Uterus (tissue), 4 donors: ENCODE measurements around the gene ATF2. TPM values are rescaled to one million over a fixed set of nuclear protein-coding genes. Genes with fewer than 3 reads are reported as not detected.

ENCODE experiments used
- DNase-seq, 2 donors: peaks; one replicate each; pipeline ENCODE4 v3.0.0-alpha.2; 2019 to 2020
- H3K27ac ChIP-seq, 2 donors: fragments of 200-600 bp; sonication (generic); 1 replicate in 1 of 2; 2 replicates in 1 of 2; pipeline ENCODE4 v1.5.1; 2016 to 2018
- H3K27me3 ChIP-seq, 2 donors: fragments of 200-600 bp; sonication (generic); one replicate each; pipeline ENCODE4 v1.5.1; 2018 to 2019; ENCODE audit warnings: control low read depth in 1 of 2
- H3K36me3 ChIP-seq, 2 donors: fragments of 200-600 bp; sonication (generic); one replicate each; pipeline ENCODE4 v1.5.1; 2019; ENCODE audit warnings: control low read depth in 1 of 2
- H3K4me1 ChIP-seq, 2 donors: fragments of 200-600 bp; sonication (generic); one replicate each; pipeline ENCODE4 v1.5.1; 2018 to 2019; ENCODE audit warnings: control low read depth in 1 of 2
- H3K4me3 ChIP-seq, 2 donors: fragments of 200-600 bp; sonication (generic); 1 replicate in 1 of 2; 2 replicates in 1 of 2; pipeline ENCODE4 v1.5.1; 2018 to 2019; ENCODE audit warnings: mild to moderate bottlenecking in 1 of 2
- H3K9me3 ChIP-seq, 2 donors: fragments of 200-600 bp; sonication (generic); one replicate each; pipeline ENCODE4 v1.5.1; 2019; ENCODE audit warnings: control low read depth in 1 of 2
- CTCF ChIP-seq, 4 experiments: fragments of 200-600 bp in 2 of 4; fragments of 450-650 bp in 2 of 4; sonication (generic) in 2 of 4; IDR thresholded peaks; one replicate each; pipeline ENCODE4 v1.5.1; 2016 to 2019; ENCODE audit warnings: antibody characterized with exemption in 4 of 4, mild to moderate bottlenecking in 2 of 4, moderate library complexity in 1 of 4
- POLR2A ChIP-seq, 2 donors: fragments of 450-650 bp; IDR thresholded peaks; one replicate each; pipeline ENCODE4 v1.6.1; 2016; ENCODE audit warnings: antibody characterized with exemption in 2 of 2, mild to moderate bottlenecking in 1 of 2, moderate library complexity in 1 of 2
- intact Hi-C: fragments of 100-400 bp; cut with DNase I; formaldehyde crosslinking; loops from one replicate; pipeline ENCODE4 v1.15.1; 2023; ENCODE audit warnings: low total_unique reads
- total RNA-seq, 4 donors: library from RNA; depleted of rRNA in 3 of 4; stranded (reverse); fragments of >200 nt in 3 of 4; gene quantifications; one replicate each; pipeline versions ENCODE4 v1.1.0 to v1.2.4, GENCODE V29; 2014 to 2023
- donor health status: DM: yes; HTN: yes; CAD: no.

The ATF2 gene
- total RNA-seq, 4 donors from 2014 or later = 52.3 to 102 (median 79.2) TPM

GRCh38 chr2:175074478-175074877 lies 93.5 kb downstream of the ATF2 start:
- no peak for DNase-seq
- no peaks in the 10 kb centered on the region for H3K27me3 ChIP-seq
- H3K27ac ChIP-seq = no peak overlapping the region
- no peak for TF ChIP-seq CTCF (IDR thresholded peaks at IDR 0.05)
- TF ChIP-seq POLR2A (IDR thresholded peaks at IDR 0.05) = no peak
- intact Hi-C loops = no loop called here
- no peak overlapping the region for H3K4me3 ChIP-seq
- H3K36me3 ChIP-seq = no peaks in the 10 kb centered on the region
- no peaks in the 10 kb centered on the region for H3K4me1 ChIP-seq
- H3K9me3 ChIP-seq = no peaks in the 10 kb centered on the region

GRCh38 chr2:175068534-175068933 lies 99.5 kb downstream of the ATF2 start:
- no peaks in the 10 kb centered on the region for H3K27me3 ChIP-seq

GRCh38 chr2:175066411-175066810 lies 101.6 kb downstream of the ATF2 start:
- intact Hi-C loops = no loop called here
- H3K27ac ChIP-seq = no peak overlapping the region
- no peaks in the 10 kb centered on the region for H3K9me3 ChIP-seq
- no peaks in the 10 kb centered on the region for H3K4me1 ChIP-seq
- no peak for DNase-seq
- TF ChIP-seq POLR2A (IDR thresholded peaks at IDR 0.05) (no peak), CTCF (IDR thresholded peaks at IDR 0.05) (no peak)
- no peak overlapping the region for H3K4me3 ChIP-seq
- H3K27me3 ChIP-seq = no peaks in the 10 kb centered on the region
- H3K36me3 ChIP-seq = no peaks in the 10 kb centered on the region

More at GRCh38 chr2:175068534-175068933, 99.5 kb downstream of the ATF2 start:
- no peaks in the 10 kb centered on the region for H3K36me3 ChIP-seq
- DNase-seq = no peak
- TF ChIP-seq POLR2A (IDR thresholded peaks at IDR 0.05) = no peak
- TF ChIP-seq CTCF (IDR thresholded peaks at IDR 0.05) = no peak
- H3K27ac ChIP-seq = no peak overlapping the region
- intact Hi-C loops = no loop called here
- H3K4me1 ChIP-seq = no peaks in the 10 kb centered on the region
- no peaks in the 10 kb centered on the region for H3K9me3 ChIP-seq
- no peak overlapping the region for H3K4me3 ChIP-seq

GRCh38 chr2:175064797-175065196 lies 103.2 kb downstream of the ATF2 start:
- no peaks in the 10 kb centered on the region for H3K4me1 ChIP-seq
- intact Hi-C loops = no loop called here

DNA sequence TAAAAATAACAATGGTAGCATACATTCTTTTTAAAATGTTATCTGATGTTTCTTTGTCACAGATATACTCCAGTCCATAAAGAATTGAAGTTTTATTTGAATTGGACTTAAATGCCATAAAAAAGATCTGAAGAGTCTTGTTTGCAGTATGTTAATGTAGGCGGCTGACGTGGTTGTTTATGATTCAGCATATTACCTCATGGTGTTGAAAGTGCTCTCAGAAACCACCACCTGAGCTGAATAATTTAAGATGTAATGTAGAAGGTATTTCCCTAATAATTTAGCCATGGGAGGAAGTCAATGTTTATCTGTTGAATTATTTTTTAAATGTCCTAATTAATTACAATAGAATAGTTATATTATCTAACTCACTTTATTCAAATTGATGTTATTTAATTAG lies 104.3 kb downstream of the ATF2 start:
- no peaks in the 10 kb centered on the region for H3K36me3 ChIP-seq
- intact Hi-C loops = no loop called here

More at GRCh38 chr2:175064797-175065196, 103.2 kb downstream of the ATF2 start:
- H3K27ac ChIP-seq = no peak overlapping the region
- no peak overlapping the region for H3K4me3 ChIP-seq
- no peak for TF ChIP-seq POLR2A (IDR thresholded peaks at IDR 0.05)
- no peak for TF ChIP-seq CTCF (IDR thresholded peaks at IDR 0.05)
- H3K9me3 ChIP-seq = no peaks in the 10 kb centered on the region
- no peaks in the 10 kb centered on the region for H3K27me3 ChIP-seq
- no peaks in the 10 kb centered on the region for H3K36me3 ChIP-seq
- DNase-seq = no peak

More for the DNA sequence above, 104.3 kb downstream of the ATF2 start:
- Histone ChIP-seq H3K27me3 (no peaks in the 10 kb centered on the region), H3K4me1 (no peaks in the 10 kb centered on the region), H3K27ac (no peak overlapping the region), H3K4me3 (no peak overlapping the region), H3K9me3 (no peaks in the 10 kb centered on the region)
- DNase-seq = no peak
- TF ChIP-seq POLR2A (IDR thresholded peaks at IDR 0.05) (no peak), CTCF (IDR thresholded peaks at IDR 0.05) (no peak)
